Neural cell (in vitro differentiated cells): Measurements from ENCODE around the gene COX7B.

Source experiments
- EP300 ChIP-seq: fragments of 450-650 bp; conservative IDR thresholded peaks from 2 replicates; pipeline ENCODE4 v1.6.1; 2014; ENCODE audit warnings: antibody characterized with exemption, mild to moderate bottlenecking, moderate library complexity; ENCODE audit not compliant: poor library complexity, severe bottlenecking
- EZH2 ChIP-seq: fragments of 200-600, 300-800 bp; shearing (Covaris generic), sonication (generic); IDR thresholded peaks from 2 replicates; pipeline ENCODE4 v1.6.1; 2014; ENCODE audit warnings: antibody characterized with exemption, low read length, borderline replicate concordance, mild to moderate bottlenecking; ENCODE audit not compliant: insufficient read depth, poor library complexity, severe bottlenecking
- MXI1 ChIP-seq: fragments of 450-650 bp; conservative IDR thresholded peaks from 2 replicates; pipeline ENCODE4 v1.6.1; 2014; ENCODE audit warnings: antibody characterized with exemption, mild to moderate bottlenecking; ENCODE audit not compliant: poor library complexity, severe bottlenecking
- POLR2AphosphoS5 ChIP-seq: IDR thresholded peaks from 2 replicates; pipeline ENCODE4 v1.6.1; 2012
- RAD21 ChIP-seq: fragments of 450-650 bp; conservative IDR thresholded peaks from 2 replicates; pipeline ENCODE4 v1.6.1; 2014; ENCODE audit warnings: antibody characterized with exemption, mild to moderate bottlenecking, moderate library complexity
- SMC3 ChIP-seq: fragments of 450-650 bp; conservative IDR thresholded peaks from 2 replicates; pipeline ENCODE4 v1.6.1; 2014; ENCODE audit warnings: antibody characterized with exemption, mild to moderate bottlenecking, moderate library complexity; ENCODE audit not compliant: poor library complexity
- TAF1 ChIP-seq: IDR thresholded peaks from 2 replicates; pipeline ENCODE4 v1.6.1; 2012; ENCODE audit warnings: low read depth
- TF ChIP-seq, protein P1 (sequence below): fragments of 450-650 bp; IDR thresholded peaks from 2 replicates; pipeline ENCODE4 v1.5.1; 2014; ENCODE audit warnings: antibody characterized with exemption, mild to moderate bottlenecking, moderate library complexity; ENCODE audit not compliant: poor library complexity, severe bottlenecking
- TF ChIP-seq, protein P2 (sequence below): IDR thresholded peaks from 2 replicates; pipeline ENCODE4 v1.6.1; 2012; ENCODE audit warnings: borderline replicate concordance

DNA sequence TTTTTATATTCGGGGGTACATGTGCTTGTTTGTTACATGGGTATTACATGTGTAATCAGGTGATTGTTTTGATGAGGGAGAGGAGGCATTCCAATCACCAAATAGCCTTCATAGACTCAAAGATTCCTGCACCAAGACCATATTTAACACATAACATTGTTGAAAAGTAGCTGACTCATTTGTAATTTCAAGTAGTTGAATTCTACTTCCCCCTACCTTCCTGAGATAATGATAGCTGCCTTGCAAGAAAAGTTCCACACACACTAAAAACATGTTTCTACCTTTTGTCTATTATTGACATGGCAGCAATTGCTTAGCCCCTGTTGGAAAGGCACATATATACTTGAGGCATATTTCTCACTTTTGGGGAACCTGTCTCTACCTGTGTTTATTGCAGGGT is 54.0 kb downstream of the COX7B start:
- TF ChIP-seq, protein P1, sequence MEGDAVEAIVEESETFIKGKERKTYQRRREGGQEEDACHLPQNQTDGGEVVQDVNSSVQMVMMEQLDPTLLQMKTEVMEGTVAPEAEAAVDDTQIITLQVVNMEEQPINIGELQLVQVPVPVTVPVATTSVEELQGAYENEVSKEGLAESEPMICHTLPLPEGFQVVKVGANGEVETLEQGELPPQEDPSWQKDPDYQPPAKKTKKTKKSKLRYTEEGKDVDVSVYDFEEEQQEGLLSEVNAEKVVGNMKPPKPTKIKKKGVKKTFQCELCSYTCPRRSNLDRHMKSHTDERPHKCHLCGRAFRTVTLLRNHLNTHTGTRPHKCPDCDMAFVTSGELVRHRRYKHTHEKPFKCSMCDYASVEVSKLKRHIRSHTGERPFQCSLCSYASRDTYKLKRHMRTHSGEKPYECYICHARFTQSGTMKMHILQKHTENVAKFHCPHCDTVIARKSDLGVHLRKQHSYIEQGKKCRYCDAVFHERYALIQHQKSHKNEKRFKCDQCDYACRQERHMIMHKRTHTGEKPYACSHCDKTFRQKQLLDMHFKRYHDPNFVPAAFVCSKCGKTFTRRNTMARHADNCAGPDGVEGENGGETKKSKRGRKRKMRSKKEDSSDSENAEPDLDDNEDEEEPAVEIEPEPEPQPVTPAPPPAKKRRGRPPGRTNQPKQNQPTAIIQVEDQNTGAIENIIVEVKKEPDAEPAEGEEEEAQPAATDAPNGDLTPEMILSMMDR, result no peak
- TF ChIP-seq POLR2AphosphoS5, result no peak
- TF ChIP-seq SMC3, result no peak
- TF ChIP-seq, protein P2, sequence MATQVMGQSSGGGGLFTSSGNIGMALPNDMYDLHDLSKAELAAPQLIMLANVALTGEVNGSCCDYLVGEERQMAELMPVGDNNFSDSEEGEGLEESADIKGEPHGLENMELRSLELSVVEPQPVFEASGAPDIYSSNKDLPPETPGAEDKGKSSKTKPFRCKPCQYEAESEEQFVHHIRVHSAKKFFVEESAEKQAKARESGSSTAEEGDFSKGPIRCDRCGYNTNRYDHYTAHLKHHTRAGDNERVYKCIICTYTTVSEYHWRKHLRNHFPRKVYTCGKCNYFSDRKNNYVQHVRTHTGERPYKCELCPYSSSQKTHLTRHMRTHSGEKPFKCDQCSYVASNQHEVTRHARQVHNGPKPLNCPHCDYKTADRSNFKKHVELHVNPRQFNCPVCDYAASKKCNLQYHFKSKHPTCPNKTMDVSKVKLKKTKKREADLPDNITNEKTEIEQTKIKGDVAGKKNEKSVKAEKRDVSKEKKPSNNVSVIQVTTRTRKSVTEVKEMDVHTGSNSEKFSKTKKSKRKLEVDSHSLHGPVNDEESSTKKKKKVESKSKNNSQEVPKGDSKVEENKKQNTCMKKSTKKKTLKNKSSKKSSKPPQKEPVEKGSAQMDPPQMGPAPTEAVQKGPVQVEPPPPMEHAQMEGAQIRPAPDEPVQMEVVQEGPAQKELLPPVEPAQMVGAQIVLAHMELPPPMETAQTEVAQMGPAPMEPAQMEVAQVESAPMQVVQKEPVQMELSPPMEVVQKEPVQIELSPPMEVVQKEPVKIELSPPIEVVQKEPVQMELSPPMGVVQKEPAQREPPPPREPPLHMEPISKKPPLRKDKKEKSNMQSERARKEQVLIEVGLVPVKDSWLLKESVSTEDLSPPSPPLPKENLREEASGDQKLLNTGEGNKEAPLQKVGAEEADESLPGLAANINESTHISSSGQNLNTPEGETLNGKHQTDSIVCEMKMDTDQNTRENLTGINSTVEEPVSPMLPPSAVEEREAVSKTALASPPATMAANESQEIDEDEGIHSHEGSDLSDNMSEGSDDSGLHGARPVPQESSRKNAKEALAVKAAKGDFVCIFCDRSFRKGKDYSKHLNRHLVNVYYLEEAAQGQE, result no peak
- TF ChIP-seq RAD21, result no peak
- TF ChIP-seq EZH2, result no peak
- no peak for TF ChIP-seq EP300
- no peak for TF ChIP-seq MXI1
- no peak for TF ChIP-seq TAF1
